GM23338 (cell line): ENCODE measurements around the gene PCDHGA1. TPM values are rescaled to one million over a fixed set of nuclear protein-coding genes. Genes with fewer than 3 reads are reported as not detected.

Source experiments
- ATAC-seq: fragments of 200-7000 bp; cut with Tn5 transposase; 3 replicates; pipeline ENCODE4 v1.9.1; 2020
- DNase-seq: peaks from one replicate; pipeline ENCODE4 v3.0.0-alpha.2; 2015; ENCODE audit warnings: low spot score
- H2AFZ ChIP-seq: fragments of 200-600 bp; sonication (generic); 2 replicates; pipeline ENCODE4 v1.8.0; 2016; ENCODE audit warnings: antibody characterized with exemption, mild to moderate bottlenecking, moderate library complexity
- H3F3A ChIP-seq: fragments of 200-600 bp; sonication (generic); replicated peaks from 2 replicates; pipeline ENCODE4 v1.8.0; 2017; ENCODE audit warnings: antibody characterized with exemption, mixed run types, low read depth
- H3K27ac ChIP-seq: fragments of 200-600 bp; sonication (generic); 2 replicates; pipeline ENCODE4 v1.6.1; 2016; ENCODE audit warnings: low read depth
- H3K27me3 ChIP-seq: fragments of 200-600 bp; sonication (generic); 2 replicates; pipeline ENCODE4 v1.8.0; 2016; ENCODE audit warnings: mild to moderate bottlenecking, mixed run types, moderate library complexity; ENCODE audit not compliant: insufficient read depth
- H3K36me3 ChIP-seq: fragments of 200-600 bp; sonication (generic); 2 replicates; pipeline ENCODE4 v1.8.0; 2016; ENCODE audit warnings: mild to moderate bottlenecking; ENCODE audit not compliant: insufficient read depth
- H3K4me1 ChIP-seq: fragments of 200-600 bp; sonication (generic); 2 replicates; pipeline ENCODE4 v1.8.0; 2016; ENCODE audit warnings: mild to moderate bottlenecking, moderate library complexity; ENCODE audit not compliant: insufficient read depth
- H3K4me2 ChIP-seq: fragments of 200-600 bp; sonication (generic); 2 replicates; pipeline ENCODE4 v1.7.1; 2017; ENCODE audit warnings: mixed run types
- H3K4me3 ChIP-seq: fragments of 200-600 bp; sonication (generic); 2 replicates; pipeline ENCODE4 v1.6.1; 2016; ENCODE audit warnings: mixed run types
- H3K79me2 ChIP-seq: fragments of 200-600 bp; sonication (generic); replicated peaks from 2 replicates; pipeline ENCODE4 v1.8.0; 2017; ENCODE audit warnings: mild to moderate bottlenecking; ENCODE audit not compliant: insufficient read depth
- H3K9me2 ChIP-seq: fragments of 200-600 bp; sonication (generic); 2 replicates; pipeline ENCODE4 v1.8.0; 2017; ENCODE audit not compliant: insufficient read depth
- H4K20me1 ChIP-seq: fragments of 200-600 bp; sonication (generic); replicated peaks from 2 replicates; pipeline ENCODE4 v1.8.0; 2017; ENCODE audit warnings: mild to moderate bottlenecking; ENCODE audit not compliant: insufficient read depth
- H3K27ac Mint-ChIP-seq: 2 replicates; pipeline ENCODE4 v1.8.0; 2020; ENCODE audit warnings: inconsistent platforms, mild to moderate bottlenecking, moderate library complexity, mixed read lengths
- H3K27me3 Mint-ChIP-seq: 3 replicates; pipeline ENCODE4 v1.8.0; 2022; ENCODE audit warnings: low read depth, mild to moderate bottlenecking, moderate library complexity, mixed read lengths, inconsistent platforms; ENCODE audit not compliant: insufficient read depth, poor library complexity
- H3K36me3 Mint-ChIP-seq: 3 replicates; pipeline ENCODE4 v1.8.0; 2021; ENCODE audit warnings: low read depth, mild to moderate bottlenecking, inconsistent platforms, moderate library complexity, mixed read lengths
- H3K4me1 Mint-ChIP-seq: 3 replicates; pipeline ENCODE4 v1.8.0; 2020; ENCODE audit warnings: mild to moderate bottlenecking, inconsistent platforms, mixed read lengths
- H3K4me3 Mint-ChIP-seq: 3 replicates; pipeline ENCODE4 v1.8.0; 2021; ENCODE audit warnings: moderate library complexity, mild to moderate bottlenecking, inconsistent platforms, mixed read lengths
- H3K9me3 Mint-ChIP-seq: 3 replicates; pipeline ENCODE4 v1.8.0; 2020; ENCODE audit warnings: moderate library complexity, mild to moderate bottlenecking, inconsistent platforms, mixed read lengths
- CREB1 ChIP-seq: fragments of 250-450 bp; sonication (Bioruptor Pico); IDR thresholded peaks from 2 replicates; pipeline ENCODE4 v1.5.0; 2020; ENCODE audit warnings: low read depth, mild to moderate bottlenecking, moderate library complexity
- ETS1 ChIP-seq: IDR thresholded peaks from 2 replicates; pipeline ENCODE4 v1.6.1; 2016; ENCODE audit warnings: antibody characterized with exemption
- EZH2 ChIP-seq: fragments of 200-600 bp; sonication (generic); IDR thresholded peaks from one replicate; pipeline ENCODE4 v1.8.0; 2017; ENCODE audit warnings: antibody characterized with exemption, mild to moderate bottlenecking, low read depth; ENCODE audit not compliant: unreplicated experiment
- EZH2phosphoT487 ChIP-seq: fragments of 200-600 bp; sonication (generic); IDR thresholded peaks from one replicate; pipeline ENCODE4 v1.8.1; 2018; ENCODE audit warnings: antibody characterized with exemption; ENCODE audit not compliant: unreplicated experiment
- JUNB ChIP-seq: IDR thresholded peaks from one replicate; pipeline ENCODE4 v1.6.1; 2016; ENCODE audit warnings: antibody characterized with exemption; ENCODE audit not compliant: unreplicated experiment
- NANOG ChIP-seq: IDR thresholded peaks from 2 replicates; pipeline ENCODE4 v1.6.1; 2016; ENCODE audit warnings: antibody characterized with exemption, borderline replicate concordance
- POLR2AphosphoS5 ChIP-seq: IDR thresholded peaks from 2 replicates; pipeline ENCODE4 v1.6.1; 2016; ENCODE audit warnings: antibody characterized with exemption, low read depth
- REST ChIP-seq: IDR thresholded peaks from one replicate; pipeline ENCODE4 v1.6.1; 2018; ENCODE audit warnings: antibody characterized with exemption; ENCODE audit not compliant: unreplicated experiment
- STAT1 ChIP-seq: IDR thresholded peaks from one replicate; pipeline ENCODE4 v1.6.1; 2016; ENCODE audit warnings: antibody characterized with exemption; ENCODE audit not compliant: unreplicated experiment
- ZNF114 ChIP-seq: fragments of 250-450 bp; sonication (Bioruptor Pico); IDR thresholded peaks from 2 replicates; pipeline ENCODE4 v1.5.0; 2020; ENCODE audit warnings: mild to moderate bottlenecking, moderate library complexity
- ZNF331 ChIP-seq: fragments of 250-450 bp; sonication (Bioruptor Pico); IDR thresholded peaks from 2 replicates; pipeline ENCODE4 v1.5.0; 2020; ENCODE audit warnings: low read depth, mild to moderate bottlenecking, moderate library complexity
- ZNF462 ChIP-seq: fragments of 250-450 bp; sonication (Bioruptor Pico); IDR thresholded peaks from 2 replicates; pipeline ENCODE4 v1.5.0; 2020; ENCODE audit warnings: mild to moderate bottlenecking, moderate library complexity
- polyA plus RNA-seq: library from polyadenylated mRNA; unstranded; fragments of >200 nt; fragmentation: Nextera tagmentation; extraction: Ambion mirVana; gene quantifications from 2 replicates; pipeline ENCODE4 v1.2.1, GENCODE V29; 2016
- total RNA-seq: library from RNA; depleted of rRNA; stranded (reverse); fragments of >200 nt; shearing (Covaris generic); gene quantifications from 2 replicates; pipeline ENCODE4 v1.2.3, GENCODE V29; 2014
- TF ChIP-seq, protein P1 (sequence below), 2 experiments: fragments of 200-600 bp in 1 of 2; sonication (generic) in 1 of 2; conservative IDR thresholded peaks; 2 replicates each; pipeline versions ENCODE4 v1.5.1 to v1.6.1; 2016 to 2017; ENCODE audit warnings: antibody characterized with exemption in 2 of 2, low read depth in 2 of 2, mild to moderate bottlenecking in 2 of 2, moderate library complexity in 1 of 2

PCDHGA1 gene
- total and polyA plus RNA-seq, 2 experiments from 2014 or later: 0.39 to 1.7 TPM

DNA sequence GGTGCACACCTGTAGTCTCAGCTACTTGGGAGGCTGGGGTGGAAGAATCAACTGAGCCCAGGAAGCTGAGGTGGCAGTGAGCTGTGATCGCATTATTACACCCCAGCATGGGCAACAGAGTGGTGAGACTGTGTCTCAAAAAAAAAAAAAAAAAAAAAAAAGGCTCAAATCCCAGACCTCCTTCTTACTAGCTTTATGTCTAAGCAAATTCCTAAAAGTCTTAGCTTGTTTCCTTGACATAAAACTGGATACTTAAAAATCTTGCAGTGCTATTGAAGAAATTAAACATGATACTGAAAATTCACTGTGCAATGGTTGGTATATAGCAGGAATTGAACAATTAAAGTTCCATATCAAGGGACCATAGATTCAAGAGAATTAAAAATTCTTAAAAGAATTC lies 203.6 kb downstream of the PCDHGA1 start:
- Histone ChIP-seq H3K4me2 (no peak overlapping the region), H3K4me1 (no peaks in the 10 kb centered on the region), H3F3A (no peaks in the 10 kb centered on the region), H3K4me3 (no peak overlapping the region), H3K27me3 (no peaks in the 10 kb centered on the region), H2AFZ (no peak overlapping the region), H3K79me2 (no peaks in the 10 kb centered on the region; the same call in 1 of the 2 replicates), H3K36me3 (peaks cover 9% of the 10 kb centered on the region; the same call in 1 of the 2 replicates), H3K27ac (no peak overlapping the region), H3K9me2 (no peaks in the 10 kb centered on the region), H4K20me1 (no peaks in the 10 kb centered on the region; the same call in 1 of the 2 replicates)
- no peak for ATAC-seq
- peaks cover 15% of the 10 kb centered on the region for H3K36me3 Mint-ChIP-seq
- no peak for DNase-seq
- H3K27me3 Mint-ChIP-seq: no peaks in the 10 kb centered on the region
- H3K4me1 Mint-ChIP-seq: no peaks in the 10 kb centered on the region
- no peak overlapping the region for H3K4me3 Mint-ChIP-seq
- TF ChIP-seq ZNF462 (CRISPR knock-in tag): no peak
- no peak for TF ChIP-seq EZH2
- TF ChIP-seq EZH2phosphoT487: no peak
- TF ChIP-seq REST: no peak
- TF ChIP-seq, protein P1, sequence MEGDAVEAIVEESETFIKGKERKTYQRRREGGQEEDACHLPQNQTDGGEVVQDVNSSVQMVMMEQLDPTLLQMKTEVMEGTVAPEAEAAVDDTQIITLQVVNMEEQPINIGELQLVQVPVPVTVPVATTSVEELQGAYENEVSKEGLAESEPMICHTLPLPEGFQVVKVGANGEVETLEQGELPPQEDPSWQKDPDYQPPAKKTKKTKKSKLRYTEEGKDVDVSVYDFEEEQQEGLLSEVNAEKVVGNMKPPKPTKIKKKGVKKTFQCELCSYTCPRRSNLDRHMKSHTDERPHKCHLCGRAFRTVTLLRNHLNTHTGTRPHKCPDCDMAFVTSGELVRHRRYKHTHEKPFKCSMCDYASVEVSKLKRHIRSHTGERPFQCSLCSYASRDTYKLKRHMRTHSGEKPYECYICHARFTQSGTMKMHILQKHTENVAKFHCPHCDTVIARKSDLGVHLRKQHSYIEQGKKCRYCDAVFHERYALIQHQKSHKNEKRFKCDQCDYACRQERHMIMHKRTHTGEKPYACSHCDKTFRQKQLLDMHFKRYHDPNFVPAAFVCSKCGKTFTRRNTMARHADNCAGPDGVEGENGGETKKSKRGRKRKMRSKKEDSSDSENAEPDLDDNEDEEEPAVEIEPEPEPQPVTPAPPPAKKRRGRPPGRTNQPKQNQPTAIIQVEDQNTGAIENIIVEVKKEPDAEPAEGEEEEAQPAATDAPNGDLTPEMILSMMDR (conservative IDR thresholded peaks at IDR 0.05; ENCODE audit: low read depth in 2 of 2): no peak
- TF ChIP-seq CREB1 (CRISPR knock-in tag): no peak
- no peak for TF ChIP-seq NANOG
- no peak for TF ChIP-seq ETS1
- TF ChIP-seq STAT1: no peak
- TF ChIP-seq ZNF114 (CRISPR knock-in tag): no peak
- no peak for TF ChIP-seq JUNB
- no peak for TF ChIP-seq POLR2AphosphoS5
- no peak for TF ChIP-seq ZNF331
- no peaks in the 10 kb centered on the region for H3K9me3 Mint-ChIP-seq
- no peak overlapping the region for H3K27ac Mint-ChIP-seq
